HG03354 (cell line): ENCODE measurements around the gene TEX261.
"Not testable (repeated sequence)": the region's sequence is repeated elsewhere in the genome, so short reads cannot be mapped to it uniquely, and the experiment has no call there.

ENCODE experiments used
- ATAC-seq: cut with Tn5 transposase; IDR thresholded peaks from one replicate; pipeline ENCODE4 v1.9.1; 2021; ENCODE audit warnings: mild to moderate bottlenecking; ENCODE audit not compliant: unreplicated experiment, poor library complexity, severe bottlenecking

TEX261 gene

DNA sequence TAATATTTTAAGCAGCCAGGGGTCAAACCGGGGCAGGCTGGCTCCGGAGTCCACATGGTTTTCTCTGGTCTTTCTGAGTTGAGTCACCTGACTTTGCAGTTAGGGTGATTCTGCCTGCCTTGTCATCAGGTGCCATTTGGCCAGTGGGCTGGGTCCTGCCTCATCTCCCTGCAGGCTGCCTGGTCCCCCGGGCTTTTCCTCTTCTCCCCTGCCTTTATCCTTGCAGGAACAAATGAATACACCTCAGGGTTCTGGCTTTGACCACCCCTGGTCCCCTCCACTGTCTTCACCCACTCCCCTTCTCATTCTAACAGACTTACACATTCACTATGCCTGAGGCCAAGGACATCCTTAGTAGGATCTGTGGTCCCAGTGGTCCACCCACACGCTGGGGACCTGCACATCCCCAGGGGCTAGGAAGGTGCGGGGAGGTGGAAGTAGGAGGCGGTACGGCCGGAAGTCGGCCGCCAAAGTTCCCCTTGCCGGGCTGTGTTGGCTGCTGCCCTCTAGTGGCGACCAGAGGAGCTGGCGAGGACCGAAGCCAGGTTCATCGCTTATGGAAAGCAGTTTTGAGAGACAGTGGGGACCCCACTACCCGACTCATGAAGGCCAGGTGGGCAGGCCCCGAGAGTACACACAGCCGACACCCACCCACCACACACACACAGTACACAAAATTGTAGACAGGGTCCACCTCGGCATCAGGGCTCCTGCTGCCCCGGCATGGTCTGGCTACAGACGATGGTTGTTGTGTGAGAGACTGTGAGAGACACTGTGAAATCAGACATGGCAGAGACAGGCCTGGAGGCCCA, 6.3 kb upstream of the TEX261 start:
- ATAC-seq, result peak; percentile 95

DNA sequence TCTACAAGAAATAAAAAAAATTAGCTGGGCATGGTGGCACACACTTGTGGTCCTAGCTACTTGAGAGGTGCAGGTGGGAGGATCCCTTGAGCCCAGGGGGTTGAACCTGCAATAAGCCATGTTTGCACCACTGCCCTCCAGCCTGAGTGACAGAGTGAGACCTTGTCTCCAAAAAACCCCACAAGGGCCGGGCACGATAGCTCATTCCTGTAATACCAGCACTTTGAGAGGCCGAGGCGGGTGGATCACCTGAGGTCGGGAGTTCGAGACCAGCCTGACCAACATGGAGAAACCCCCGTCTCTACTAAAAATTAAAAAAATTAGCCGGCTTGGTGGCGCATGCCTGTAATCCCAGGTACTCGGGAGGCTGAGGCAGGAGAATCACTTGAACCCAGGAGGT, 5.3 kb upstream of the TEX261 start:
- ATAC-seq, result not testable (repeated sequence)

DNA sequence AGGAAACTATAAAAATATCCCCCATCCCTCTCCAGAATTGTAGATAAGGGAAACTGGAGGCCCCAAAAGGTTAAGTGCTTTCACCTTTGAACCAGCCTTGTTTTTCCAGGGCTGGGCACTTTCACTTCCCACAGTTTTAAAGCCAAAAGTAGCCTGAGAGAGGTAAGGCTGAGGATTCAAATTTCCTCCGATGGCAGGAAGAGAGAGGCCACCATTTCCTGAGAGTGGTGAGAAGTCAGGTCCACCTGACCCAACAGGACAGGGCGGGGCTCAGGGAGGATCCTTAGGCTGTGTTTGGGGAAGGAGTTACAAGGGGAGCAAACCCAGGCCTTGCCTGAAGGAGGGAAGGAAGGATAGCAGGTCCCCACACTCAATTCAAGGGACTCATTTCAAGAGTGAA, 4.7 kb upstream of the TEX261 start:
- no peak for ATAC-seq

DNA sequence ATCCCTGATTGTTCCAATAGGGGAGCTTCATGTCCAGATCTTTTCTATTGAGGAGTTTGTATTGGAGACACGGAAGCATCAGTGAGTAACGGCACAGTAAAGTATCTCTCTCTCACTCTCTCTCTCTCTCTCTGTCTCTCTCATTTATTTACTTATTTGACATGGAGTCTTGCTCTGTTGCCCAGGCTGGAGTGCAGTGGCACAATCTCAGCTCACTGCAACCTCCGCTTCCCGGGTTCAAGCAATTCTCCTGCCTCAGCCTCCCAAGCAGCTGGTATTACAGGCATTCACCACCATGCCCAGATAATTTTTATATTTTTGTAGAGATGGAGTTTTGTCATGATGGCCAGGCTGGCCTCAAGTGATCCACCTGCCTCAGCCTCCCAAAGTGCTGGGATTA, 4.2 kb upstream of the TEX261 start:
- ATAC-seq, result not testable (repeated sequence)

DNA sequence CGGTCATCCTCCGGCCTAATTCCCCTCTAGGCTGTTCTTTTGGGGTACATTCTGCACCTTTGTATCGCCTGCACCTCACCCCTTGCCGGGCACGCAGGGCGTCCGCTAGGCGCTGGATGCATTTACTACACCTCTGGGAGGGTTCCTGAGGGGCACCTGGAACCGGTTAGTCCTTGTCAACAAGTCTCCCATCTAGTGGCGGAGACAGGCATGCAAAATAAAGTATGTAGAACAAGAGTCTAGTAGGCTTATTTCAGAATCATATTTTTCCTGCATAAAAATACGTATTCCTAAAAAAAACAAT, 705 bp upstream of the TEX261 start:
- ATAC-seq, result peak; percentile 48

DNA sequence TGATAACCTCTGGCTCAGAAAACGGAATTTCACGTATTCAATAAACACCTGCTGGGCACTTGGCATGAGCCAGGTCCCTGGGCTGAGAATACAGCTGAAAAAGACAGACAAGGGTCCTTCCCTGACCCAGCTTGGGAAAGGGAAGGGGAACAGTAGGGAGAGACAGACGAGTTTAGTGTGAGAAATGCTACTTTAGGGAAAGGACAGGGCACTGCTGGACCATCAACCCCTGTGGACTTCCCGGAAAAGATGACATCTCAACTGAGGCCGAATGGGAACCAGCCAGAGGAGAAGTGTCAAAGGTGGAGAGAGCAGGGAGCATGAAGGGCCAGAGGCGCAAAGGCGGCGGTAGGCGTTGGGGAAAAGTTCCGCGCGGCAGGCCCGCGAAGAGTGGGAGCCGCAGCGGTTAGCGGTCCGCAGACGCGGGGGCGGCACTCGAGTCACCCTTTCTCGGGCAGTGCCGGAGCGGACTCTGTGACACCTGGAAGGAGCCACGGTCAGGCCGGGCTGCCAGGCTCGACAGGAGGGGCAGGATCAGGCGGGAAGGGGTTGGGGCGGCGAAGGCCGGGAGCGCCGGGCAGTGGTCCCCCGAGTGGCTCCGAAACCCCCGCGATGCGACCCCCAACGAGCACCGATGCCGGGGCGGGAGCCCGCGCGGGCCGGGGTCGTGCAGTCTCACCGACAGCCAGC, 519 bp downstream of the TEX261 start:
- peak; percentile 40 for ATAC-seq

DNA sequence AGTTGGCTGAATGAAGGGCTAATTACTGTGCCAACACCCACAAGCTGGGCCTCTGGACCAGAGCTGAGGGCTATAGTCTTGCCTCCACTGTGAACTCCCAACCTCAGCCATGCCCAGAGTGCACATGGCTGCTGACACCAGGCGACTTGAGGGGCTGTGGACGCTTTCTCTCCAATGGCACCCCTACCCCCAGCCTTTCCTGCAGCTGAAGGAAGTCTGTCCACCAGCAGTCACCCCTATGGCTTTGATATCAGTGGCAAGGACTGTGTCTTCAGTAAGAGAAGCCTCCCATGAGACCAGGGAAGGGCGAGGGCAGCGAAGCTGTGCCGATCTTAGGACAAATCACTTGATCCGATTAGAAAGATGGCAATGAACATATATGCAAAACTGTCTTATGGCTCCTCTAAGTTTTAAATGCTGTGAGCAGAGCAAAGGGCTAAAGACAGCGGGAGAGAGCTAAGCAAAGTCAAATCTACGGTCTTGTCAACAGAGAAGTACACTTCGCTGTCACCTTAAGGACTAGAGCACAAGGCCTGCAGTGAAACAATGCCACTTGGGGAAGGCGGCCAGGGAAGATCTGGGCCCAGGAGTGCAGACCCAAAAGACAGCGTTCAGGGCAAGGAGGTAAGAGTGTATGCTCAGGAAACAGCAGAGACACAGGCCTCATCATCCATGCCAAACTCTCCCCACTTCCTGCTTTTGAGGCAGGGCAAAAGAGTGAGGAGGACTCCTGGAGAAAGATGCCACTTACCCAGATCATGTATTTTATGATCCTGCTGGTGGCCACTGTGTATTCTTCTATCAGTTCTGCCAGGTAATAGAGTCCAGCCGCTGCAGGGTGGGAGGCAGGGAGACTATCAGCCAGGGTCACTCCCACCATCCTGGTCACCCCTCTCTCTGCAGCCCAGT, 1.5 kb downstream of the TEX261 start:
- ATAC-seq, result no peak

DNA sequence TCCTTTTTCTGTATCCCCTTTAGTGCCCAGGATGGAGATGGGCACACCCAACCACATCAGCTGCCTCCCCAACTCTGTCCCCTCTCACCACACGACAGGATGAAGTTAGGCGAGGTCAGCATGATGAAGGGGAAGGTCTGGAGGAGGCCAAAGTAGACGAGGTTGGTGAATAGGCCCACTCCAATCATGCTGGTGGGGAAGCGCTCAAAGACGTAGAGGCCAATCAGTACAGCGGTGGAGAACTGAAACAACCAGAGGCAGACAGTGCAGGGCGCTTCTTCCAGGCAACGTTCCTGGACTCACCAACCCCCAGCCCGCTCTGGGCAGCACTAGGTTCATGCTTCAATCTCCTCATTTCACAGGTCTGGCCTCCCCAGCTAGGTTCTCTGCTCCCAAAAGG, 2.9 kb downstream of the TEX261 start:
- no peak for ATAC-seq

DNA sequence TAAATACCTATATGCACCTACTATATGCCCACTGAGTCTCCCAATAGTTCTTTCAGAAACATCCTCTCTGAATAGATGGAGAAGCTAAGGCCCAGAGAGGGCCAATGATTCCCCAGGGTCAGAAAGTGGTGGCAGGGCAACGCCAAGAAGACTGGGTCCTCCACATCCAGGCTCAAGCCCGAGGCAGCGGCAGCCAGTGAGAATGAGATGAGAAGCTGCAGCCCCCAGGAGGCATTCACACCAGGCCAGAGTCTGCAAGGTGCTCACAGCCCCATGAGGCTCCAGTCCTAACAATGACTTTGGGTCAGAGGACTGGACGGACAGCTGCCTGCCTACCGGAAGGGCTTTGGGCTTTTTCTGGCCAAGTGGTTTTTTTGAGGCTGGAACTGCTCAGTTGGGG, 3.5 kb downstream of the TEX261 start:
- no peak for ATAC-seq

DNA sequence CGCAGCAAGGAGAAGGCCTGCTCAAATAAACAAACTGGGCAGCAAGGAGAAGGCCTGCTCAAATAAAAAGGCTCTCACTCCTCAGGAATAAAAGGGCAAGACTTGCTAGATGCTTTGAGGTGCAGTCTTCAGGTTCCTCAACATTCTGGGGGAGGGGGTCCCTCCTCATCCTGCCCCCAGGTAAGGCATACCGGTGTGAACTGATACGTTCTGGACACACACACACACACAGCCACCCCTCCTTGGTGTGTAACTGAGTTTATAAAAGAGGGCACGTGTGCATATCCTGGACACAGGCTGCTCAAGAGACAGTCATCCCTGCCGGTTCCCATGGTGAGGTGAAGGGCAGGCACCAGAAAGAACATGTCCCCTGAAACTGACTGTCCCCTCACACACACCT, 4.5 kb downstream of the TEX261 start:
- ATAC-seq, result no peak

DNA sequence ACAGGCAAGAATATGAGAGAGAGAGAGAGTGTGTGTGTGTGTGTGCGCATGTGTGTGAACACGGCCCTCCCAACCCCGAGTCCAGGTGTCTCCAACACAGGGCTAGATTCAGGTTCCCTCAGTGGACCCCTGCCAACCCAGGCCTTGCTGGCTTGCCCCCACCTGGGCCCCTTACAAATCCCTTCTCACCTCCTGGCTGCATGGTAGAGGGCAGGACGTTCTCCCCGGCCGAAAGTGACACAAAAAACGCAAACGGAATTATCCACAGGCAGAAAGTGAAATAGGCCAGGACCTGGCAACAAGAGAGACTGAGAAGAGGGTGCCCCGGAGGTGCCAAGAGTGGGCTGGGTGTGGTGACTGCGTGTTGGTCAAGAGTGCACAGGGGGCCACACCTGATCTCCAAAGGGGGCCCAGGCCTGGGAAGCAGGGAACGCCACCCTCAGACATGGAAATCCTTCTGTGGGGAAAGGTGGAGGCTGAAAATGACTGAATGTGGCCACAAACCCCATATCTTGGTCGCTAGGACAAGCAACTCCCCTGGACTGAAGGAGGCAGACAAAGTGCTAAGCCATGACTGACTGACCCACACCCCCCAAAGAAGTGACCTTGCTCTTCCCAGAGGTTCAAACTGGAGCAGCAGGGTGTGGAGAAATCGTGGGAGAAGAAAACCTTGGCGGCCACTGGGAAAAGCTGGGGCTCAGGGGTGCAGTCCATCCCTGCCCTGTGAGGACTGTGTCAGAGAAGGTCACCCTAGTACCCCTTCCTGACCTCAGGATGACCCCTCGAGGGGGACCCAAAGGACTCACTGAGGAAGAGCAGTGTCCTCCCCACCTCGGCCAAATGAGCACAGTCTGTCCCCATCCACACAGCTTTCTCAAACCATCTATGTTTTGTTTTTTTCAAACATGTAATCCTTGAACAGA, 5.7 kb downstream of the TEX261 start:
- ATAC-seq, result no peak

DNA sequence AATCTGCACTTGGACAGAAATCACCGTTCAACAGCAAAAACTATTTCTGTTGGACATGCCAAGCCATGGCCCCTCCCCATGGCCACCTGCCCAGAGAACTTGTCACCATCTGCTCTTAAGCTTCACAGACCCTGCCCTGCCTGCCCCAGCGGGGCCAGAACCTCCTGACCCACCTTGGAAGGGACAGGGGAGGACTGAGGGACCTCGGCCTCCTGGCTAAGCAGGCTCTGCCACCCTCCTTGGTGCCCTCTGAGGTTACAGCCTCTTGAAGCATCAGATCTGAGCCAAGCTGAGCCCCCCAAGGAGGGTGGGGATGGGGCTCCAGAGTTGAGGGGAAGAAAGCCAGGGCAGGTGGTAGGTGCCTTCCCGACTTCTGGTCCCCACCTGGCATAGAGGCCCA, 6.5 kb downstream of the TEX261 start:
- no peak for ATAC-seq

DNA sequence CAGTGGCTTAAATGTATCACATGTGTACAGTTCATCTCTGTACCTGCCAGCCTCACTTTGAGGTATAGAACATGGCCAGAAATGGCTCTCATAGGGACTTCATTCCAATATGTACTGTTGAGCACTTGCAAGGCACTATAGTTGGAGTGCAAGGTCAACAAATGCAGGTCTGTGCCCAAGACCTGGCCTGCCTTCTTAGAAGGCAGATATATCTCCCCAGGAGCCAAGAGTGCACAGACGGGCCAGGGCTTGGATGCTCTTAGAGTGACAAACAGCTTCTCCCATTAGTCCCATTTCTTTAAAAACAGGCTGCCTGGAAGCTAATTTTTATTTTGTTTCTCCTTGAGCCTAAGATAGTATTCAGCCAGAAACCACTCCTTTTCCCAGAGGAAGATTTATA, 7.3 kb downstream of the TEX261 start:
- no peak for ATAC-seq

DNA sequence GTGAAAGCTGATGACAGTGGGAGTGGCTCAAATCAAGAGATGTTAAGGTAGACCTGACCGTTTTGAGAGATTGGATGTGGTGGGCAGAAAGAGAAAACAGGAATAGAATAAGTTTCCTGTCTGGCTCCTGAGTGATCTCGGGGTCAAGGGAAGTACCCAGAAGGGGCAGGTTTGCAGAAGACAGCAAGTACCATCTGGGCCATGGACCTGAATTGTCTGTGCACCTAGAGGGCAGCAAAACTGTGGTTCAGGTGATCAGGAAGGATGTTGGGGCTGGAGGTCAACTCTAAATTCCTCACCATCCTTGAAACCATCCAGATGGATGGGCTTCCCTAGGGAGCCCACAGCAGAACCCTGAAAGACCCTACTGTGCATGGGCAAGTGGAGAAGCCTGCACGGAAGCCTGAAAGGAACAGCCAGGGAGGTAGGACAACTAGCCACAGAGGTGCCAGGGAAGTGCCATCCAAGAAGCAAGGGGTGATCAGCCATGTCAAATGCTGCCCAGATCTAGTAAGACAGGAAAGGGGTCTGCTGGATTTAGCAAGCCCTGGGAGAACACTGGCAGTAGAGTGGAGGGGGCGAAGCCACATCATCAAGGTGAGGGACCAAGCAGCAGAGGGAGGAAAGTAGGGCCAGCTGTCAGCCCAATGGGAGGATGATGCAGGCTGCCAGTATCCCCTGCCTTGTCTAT, 8.0 kb downstream of the TEX261 start:
- no peak for ATAC-seq

DNA sequence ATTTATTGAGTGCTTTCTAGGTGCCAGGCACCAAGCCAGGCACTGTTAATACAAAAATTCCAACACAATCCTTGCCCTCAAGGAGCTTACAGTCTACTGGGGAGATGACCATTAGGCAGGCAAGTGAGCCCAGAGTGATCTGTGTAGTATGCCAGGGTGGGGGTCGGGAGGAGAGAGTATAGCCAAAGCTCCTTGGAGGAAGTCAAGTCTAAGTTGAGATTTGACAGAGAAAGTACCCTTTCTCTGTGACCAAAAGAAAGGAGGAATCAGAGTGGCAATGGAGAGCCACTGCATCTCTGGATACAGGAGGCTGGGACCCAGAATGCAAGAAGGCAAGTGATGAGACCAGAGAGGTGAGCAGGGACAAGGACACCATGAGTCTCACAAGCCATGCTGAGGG, 8.7 kb downstream of the TEX261 start:
- ATAC-seq, result no peak

DNA sequence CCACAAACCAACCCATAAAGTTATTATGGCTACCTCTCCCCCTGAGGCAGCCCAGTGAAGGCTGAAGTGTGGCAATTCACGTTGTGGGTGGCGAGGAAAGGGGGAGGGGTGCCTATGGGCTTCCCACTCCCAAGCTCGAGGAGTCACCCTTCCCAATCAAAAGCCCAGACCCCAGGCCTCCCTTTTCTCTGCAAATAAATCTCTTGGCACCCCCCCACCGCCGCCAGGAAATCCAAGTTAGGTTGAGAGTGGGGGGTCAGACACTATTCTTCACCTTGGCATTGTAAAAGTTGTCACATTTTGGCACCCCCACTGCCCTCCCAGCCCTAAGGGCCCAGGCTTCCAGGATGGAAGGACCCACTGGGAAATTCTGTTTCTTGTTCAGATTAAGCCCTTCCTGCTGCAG, 9.4 kb downstream of the TEX261 start:
- no peak for ATAC-seq

DNA sequence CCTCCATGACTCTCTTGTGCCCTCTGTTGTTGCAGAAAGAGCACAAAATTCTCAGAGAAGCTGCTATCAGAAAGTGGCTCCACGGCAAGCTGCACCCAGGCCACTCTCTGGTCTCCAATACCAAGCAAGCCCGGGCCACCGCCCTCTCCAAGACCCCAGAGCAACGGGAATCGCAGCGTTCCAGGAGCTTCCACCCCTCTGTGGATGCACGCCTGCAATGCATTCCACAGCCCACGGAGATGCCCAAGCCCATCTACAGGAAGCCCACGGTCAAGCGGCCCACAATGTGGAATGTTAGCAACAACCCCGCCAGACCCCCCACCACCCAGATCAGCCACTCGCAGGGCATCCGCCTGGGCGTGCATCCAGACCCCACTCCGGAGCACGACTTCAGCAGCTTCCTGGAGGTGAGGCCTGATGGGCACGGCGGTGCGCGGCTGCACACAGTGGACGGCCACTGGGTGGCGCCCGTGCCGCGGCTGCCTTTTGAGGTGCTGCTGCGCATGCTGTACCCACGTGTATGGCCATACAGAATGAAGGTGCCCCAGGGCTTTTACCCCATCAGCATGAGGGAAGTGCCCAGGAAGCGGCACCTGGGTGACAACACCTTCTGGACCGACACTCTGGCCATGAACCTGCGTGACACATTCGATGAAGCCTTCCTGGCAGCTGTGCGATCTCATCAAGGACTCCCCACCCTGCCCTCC, 9.9 kb downstream of the TEX261 start:
- peak; percentile 97 for ATAC-seq

DNA sequence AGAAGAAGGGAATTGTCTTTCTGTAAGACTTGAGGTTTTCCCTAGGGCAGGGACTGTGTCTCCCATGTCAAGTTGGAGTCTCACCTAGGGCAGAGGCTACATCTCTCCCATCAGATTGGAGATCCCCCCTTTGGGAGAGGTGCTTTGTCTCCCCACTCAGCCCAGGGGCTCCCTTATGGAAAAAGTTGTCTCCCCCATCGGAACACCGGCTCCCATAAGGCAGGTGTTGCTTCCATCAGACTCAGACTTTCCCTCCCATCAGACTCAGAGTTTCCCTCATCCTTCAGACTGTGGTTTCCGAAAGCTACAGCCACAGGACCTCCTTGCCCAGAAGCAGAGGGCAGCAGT, 10.5 kb downstream of the TEX261 start:
- ATAC-seq, result no peak
